Measurements from ENCODE around the gene CCDC14.
A peak's percentile ranks its signal among the peaks of the same experiment; 100 is the strongest.
"Not testable (repeated sequence)": the region's sequence is repeated elsewhere in the genome, so short reads cannot be mapped to it uniquely, and the experiment has no call there.

CCDC14 gene

GRCh38 chr3:123960781-123961507 lies at the start of gene CCDC14:
TSS of gene CCDC14 (minus strand) at chr3:123961229. CDS start at chr3:123961173, 56 bp downstream.
- ATAC-seq (peak; percentile 99), DNase-seq (peak; percentile 85)

- not testable (repeated sequence) for DNase-seq
Observed at GRCh38 chr3:124008321-124008720, 47.3 kb upstream of the CCDC14 start.

GRCh38 chr3:124007186-124007585 lies 46.2 kb upstream of the CCDC14 start:
- DNase-seq, result no peak
- ATAC-seq, result no peak

More at GRCh38 chr3:124008321-124008720, 47.3 kb upstream of the CCDC14 start:
- not testable (repeated sequence) for ATAC-seq

GRCh38 chr3:124002405-124003079 lies 41.5 kb upstream of the CCDC14 start:
- DNase-seq, ATAC-seq: not testable (repeated sequence)

GRCh38 chr3:124001366-124001765 lies 40.3 kb upstream of the CCDC14 start:
- not testable (repeated sequence) for ATAC-seq

GRCh38 chr3:123997543-123997942 lies 36.5 kb upstream of the CCDC14 start:
- no peak for ATAC-seq
- no peak for DNase-seq

More at GRCh38 chr3:124001366-124001765, 40.3 kb upstream of the CCDC14 start:
- DNase-seq, result not testable (repeated sequence)

GRCh38 chr3:123993818-123994217 lies 32.8 kb upstream of the CCDC14 start:
- ATAC-seq, result no peak
- no peak for DNase-seq

GRCh38 chr3:123991730-123992588 lies 30.9 kb upstream of the CCDC14 start, which contains the start of gene ROPN1:
TSS of gene ROPN1 (minus strand) at chr3:123992124. CDS start at chr3:123980481, 11,643 bp downstream.
- peak; percentile 86 for ATAC-seq
- DNase-seq, result not testable (repeated sequence)

GRCh38 chr3:123986427-123986826 lies 25.4 kb upstream of the CCDC14 start:
- no peak for DNase-seq
- ATAC-seq, result no peak

GRCh38 chr3:123984957-123985356 lies 23.9 kb upstream of the CCDC14 start:
- no peak for ATAC-seq
- DNase-seq, result no peak

GRCh38 chr3:123984350-123984749 lies 23.3 kb upstream of the CCDC14 start:
- DNase-seq, result no peak
- ATAC-seq, result no peak

- not testable (repeated sequence) for ATAC-seq
Observed at GRCh38 chr3:123981317-123981716, 20.3 kb upstream of the CCDC14 start.

GRCh38 chr3:123980539-123980938 lies 19.5 kb upstream of the CCDC14 start:
- DNase-seq, result no peak
- ATAC-seq, result no peak

More at GRCh38 chr3:123981317-123981716, 20.3 kb upstream of the CCDC14 start:
- DNase-seq, result not testable (repeated sequence)

- DNase-seq (peak; percentile 22), ATAC-seq (peak; percentile 79)
Observed at GRCh38 chr3:123979525-123980501, 18.8 kb upstream of the CCDC14 start.

- DNase-seq, ATAC-seq: not testable (repeated sequence)
Observed at GRCh38 chr3:123976904-123977303, 15.9 kb upstream of the CCDC14 start.

- DNase-seq, ATAC-seq: not testable (repeated sequence)
Observed at GRCh38 chr3:123976181-123976898, 15.3 kb upstream of the CCDC14 start.

- ATAC-seq, DNase-seq: not testable (repeated sequence)
Observed at GRCh38 chr3:123975030-123975429, 14.0 kb upstream of the CCDC14 start.

- DNase-seq (no peak), ATAC-seq (no peak)
Observed at GRCh38 chr3:123971406-123971805, 10.4 kb upstream of the CCDC14 start.

GRCh38 chr3:123967260-123967659 lies 6.2 kb upstream of the CCDC14 start:
- not testable (repeated sequence) for DNase-seq, ATAC-seq

- DNase-seq, result not testable (repeated sequence)
- ATAC-seq, result peak; percentile 32
Observed at GRCh38 chr3:123966799-123967198, 5.8 kb upstream of the CCDC14 start.

Measured in stimulated activated naive CD8-positive, alpha-beta T cell treated with anti-CD3 and anti-CD28 coated beads, Interleukin-15, Interleukin-2, amounts not matched to agents 100 U/mL and 50 U/mL, for 24 hours (primary cell).